NCI-H526 (cell line): Measurements from ENCODE around the gene SYNPR.

Experiments
- DNase-seq, 2 experiments: peaks; one replicate each; lab custom pipeline; 2025; lab: John Stamatoyannopoulos, UW

The SYNPR gene

DNA sequence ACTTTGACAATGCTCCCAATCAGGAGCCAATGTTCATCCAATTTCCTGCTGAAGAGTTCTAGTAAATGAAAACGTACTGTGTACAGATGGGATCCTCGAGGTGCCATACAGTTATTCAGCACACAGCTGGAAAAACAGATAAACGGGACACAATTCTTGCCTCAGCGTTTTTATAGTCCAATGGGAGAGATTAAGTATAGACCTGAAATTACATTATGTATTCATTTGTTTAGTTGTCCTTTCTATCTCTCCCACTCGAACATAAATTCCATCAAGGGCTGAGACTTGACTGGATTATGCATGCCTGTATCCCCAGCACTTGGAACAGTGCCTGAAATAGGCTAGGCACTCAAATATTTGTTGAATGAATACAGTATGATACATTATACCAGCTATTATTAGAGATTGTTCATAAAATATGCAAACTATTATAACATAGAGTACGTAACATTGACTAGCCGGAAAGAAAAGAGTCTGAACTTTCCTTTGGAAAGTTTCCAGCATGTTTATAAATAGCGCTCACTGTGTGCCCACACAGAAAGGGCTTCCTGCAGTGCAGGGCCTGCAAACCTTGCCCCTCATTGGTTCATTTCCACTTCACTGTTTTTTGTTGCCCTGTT is 346.9 kb downstream of the SYNPR start:
- DNase-seq = no peak

DNA sequence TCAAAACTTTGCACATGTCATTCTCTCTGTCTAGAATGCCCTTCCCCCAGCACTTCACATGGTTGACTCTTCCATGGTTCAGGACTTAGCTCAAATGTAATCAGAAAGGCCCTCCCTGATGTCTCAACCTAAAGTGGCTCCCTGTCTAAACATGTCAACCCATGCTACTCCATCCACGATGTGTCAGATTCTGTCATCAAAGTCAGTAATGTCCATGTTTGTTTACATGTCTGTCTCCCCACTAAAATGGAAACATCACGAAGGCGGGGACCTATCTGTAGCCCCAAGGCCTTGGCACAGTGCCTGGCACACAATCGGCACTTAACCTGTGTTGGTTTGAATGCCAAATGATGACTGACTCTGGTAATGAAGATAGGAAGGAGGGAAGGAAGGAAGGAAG is 353.6 kb downstream of the SYNPR start:
- no peak for DNase-seq

DNA sequence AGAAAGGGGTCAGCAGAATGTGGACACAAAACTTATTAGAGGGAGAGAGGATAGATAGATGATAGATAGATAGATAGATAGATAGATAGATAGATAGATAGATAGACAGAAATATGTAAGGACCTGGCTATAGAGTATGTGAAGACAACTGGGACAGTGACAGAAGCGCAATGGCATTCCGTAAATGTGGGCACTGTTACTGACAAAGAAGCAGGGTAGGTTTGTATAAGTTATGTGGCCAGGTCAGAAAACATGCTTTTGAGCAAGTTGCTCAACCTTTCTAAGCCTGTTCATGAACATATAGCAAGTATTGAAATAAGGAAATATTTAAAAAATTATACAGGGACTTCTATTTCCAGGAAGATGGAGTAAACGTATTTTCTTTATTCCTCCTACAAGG is 357.1 kb downstream of the SYNPR start:
- no peak for DNase-seq

DNA sequence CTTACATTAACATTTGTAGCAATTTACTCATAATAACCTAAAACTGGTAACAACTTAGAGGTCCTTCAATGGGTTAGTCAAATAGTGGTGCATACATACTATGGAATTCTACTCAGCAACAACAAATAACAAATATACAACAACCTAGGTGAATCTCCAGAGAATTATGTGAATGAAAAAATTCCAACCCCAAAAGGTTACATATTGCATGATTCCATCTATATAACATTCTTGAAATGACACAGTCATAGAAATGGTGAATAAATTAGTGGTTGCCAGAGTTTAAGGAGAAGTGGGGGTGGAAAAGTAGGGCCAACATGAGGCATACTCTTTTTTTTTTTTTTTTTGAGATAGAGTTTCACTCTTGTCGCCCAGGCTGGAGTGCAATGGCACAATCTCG is 361.7 kb downstream of the SYNPR start:
- no peak for DNase-seq

DNA sequence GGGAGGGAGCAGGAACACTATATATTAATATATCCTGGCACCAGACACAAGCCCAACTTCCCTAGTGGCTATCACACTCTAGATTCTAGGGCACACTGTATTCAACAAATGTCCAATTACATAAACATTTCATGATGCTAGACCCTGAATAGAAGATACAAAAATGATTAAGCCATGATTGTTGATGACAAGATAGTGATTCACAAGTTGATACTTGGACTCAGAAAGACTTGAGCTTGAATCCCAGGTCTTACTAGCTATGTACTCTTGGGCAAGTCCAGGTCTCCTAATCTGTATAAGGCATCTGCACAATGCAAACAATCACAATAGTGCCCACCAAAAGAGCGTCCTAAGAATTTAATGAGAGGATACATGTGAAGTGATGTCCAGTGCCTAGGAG is 364.4 kb downstream of the SYNPR start:
- DNase-seq = no peak

DNA sequence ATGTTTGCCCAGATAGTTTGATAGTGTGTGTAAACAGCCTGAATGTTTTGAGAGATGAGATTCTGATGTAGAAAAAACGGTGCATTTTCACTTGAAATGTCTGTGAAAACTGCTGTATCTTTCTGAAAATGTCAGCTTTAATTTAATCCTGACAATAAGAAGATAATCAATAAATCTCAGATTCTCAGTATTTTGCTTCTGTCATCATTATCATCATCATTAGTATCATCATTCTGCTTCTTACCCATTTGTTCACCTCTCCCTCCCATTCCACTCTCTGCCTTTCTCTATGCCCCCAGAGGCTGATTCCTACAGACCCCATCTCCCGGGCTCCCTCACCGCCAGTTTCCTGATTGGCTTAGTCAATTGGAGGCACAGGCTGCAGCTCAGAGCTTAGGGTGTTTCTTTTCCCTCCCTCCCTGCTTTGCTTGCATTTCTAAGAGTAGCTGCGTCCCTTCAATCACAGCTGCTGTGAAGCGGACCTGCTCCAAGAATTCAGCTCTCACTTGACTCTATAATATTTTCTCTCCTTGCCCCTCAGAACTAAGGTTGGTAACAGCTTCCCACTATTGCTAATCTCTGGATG is 366.2 kb downstream of the SYNPR start:
- peak in 1 of 2 experiments; percentile 4 for DNase-seq

DNA sequence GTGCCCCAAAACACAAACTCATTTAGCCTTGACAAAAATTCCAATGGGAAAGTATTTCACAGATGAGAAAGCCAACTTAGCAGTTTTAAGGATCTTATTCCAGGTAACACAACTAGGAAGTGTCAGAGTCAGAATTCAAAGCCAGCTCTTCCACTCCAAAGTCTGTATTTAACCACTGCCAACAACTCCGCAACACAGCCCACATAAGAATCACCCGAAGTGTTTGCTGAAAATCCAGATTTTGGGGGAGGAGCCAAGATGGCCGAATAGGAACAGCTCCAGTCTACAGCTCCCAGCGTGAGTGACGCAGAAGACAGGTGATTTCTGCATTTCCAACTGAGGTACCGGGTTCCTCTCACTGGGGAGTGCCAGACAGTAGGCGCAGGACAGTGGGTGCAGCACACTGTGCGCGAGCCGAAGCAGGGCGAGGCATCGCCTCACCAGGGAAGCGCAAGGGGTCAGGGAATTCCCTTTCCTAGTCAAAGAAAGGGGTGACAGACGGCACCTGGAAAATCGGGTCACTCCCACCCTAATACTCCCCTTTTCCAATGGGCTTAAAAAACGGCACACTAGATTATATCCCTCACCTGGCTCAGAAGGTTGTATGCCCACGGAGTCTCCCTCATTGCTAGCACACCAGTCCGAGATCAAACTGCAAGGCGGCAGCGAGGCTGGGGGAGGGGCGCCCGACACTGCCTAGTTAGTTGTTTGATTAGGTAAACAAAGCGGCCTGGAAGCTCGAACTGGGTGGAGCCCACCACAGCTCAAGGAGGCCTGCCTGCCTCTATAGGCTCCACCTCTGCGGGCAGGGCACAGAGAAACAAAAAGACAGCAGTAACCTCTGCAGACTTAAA is 367.0 kb downstream of the SYNPR start:
- DNase-seq = peak; percentile 58 to 81

DNA sequence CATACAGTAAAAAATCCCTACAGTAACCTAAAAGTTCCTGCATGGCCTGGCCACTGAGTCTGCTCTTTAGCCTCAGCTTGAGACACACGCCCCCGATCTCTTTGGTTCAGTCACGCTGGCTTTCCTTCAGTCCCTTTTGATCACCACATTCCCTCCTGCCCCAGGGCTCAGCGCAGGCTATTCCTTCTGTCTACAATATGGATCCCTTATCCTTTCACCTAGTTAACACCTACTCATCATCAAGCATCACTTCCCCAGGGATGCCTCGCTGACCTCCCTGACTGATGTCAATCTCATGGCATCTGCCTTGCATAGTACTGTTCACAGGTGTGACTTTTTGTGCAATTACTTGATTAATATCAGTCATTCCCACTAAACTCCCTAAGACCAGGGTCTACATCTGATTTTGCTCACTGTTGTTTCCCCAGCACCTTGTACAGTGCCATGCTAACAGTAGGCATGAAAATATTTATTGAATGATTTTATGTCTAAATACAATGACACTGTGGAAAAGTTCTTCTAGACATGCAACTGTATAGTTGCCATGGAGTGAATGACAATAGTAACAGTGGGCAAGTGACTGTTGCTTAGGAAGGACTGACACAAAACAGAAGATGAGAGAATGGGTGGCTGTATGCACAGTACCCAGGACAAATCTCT is 374.1 kb downstream of the SYNPR start, which contains the start of gene SNTN:
Gene SNTN (plus strand): TSS at position 610 of the 660 bp plus-strand sequence. CDS start 13 bp downstream, at position 623.
- DNase-seq = no peak

DNA sequence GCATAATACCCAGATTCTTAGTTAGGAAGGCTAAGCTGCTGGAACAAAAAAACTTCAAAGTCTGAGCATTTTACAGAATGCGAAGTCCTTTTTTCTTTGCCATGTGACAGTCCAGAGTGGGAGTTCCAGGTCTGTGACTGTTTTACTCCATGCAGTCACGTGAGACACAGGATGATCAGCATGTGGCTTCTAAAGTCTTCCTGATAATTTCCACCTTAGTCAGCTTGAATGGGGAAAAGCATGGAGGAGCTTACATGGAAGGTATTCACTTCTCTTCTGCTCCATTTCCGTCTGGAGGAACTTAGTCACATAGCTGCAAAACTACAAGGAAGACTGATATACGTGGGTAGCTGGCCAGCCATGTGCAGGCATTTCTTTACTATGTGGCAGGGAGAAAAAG is 376.1 kb downstream of the SYNPR start:
- no peak for DNase-seq

DNA sequence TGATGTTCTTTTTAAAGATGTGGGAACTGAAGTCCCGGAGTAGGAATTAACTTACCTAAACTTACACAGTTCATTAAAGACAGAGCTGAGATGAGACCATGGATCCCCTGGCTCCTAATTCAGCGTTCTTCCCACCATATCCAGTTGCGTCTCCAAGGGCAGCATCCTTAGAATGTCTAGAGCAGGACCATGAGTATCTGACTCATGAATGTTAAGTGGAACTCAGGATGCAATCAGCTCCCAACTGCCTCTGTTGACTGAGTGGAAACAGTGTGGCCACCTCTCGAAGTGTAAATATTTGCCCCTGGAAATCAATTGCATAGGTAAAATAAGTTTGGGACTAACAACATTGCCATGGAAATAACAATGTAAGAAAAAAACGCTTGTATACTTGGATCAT is 376.8 kb downstream of the SYNPR start:
- DNase-seq = no peak

DNA sequence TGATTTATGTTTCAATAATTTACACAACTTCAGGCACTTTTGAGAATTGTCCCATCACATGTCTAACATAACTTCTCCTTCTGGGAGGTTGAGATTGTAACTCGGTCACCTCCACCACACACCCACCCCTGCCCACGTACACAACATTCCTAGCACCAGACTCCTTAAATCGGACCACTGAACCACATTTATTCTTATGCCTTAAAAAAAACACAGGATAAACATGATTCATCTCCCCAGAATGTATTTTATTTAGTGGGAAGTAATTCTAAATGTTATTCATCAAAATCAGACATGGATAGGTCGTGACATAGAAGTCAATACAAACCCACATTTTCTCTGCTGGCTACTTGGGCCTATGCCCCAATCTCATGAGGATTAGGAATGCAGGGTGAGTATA is 377.4 kb downstream of the SYNPR start:
- no peak for DNase-seq

DNA sequence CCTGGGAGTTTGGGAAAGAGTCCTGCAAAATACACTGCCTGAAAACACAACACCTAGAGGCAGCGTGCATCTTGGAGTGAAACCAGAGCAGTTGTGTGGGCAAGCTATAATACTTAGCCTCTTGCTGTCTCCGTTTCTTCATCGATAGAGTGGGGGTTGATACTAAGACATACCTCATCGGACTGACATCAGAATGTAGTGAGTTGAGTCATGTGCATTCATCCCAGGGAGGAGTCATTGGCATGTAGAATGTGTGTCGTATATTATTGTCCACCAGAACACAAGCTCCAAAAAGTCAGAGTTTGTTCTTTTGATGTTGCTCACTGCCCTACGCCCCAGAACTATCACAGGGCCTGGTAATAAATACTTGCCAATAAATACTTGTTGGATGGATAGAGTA is 378.7 kb downstream of the SYNPR start:
- DNase-seq = no peak

DNA sequence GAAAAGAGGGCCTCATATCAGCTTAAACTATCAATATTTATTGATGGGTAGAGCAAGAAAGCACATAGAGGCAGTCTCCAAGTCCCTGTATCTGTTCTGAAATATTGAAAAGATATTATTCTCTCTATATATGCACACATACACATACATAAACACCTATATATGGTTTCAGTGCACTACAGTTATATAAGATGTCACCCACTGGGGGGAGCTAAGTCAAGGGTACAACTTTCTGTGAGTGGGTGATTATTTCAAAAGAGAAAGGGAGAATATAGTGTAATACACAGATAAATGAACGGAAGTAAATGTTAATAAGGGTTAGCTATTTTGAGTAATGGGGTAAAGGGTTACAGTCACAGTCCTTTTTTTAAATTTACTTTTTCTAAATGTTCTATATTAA is 383.1 kb downstream of the SYNPR start:
- peak; percentile 5 to 26 for DNase-seq

DNA sequence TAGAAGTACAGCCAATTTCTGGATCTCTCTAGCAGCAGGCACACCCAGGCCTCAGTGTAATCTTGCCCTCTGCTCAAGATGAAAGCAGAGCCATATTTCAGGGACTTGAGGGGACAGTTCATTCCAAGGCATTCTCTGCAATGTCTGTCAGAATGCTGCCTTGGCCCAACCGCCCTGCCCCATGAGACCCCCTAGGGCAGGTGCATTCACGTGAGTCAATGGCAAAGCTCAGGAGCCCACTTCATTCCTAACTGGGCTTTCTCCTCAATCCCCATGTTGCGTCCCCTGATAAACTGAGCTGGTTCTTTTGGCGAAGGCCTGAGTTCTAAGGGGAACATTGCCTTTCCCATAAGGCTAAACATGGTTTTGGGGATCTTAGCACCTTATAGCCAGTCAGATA is 383.9 kb downstream of the SYNPR start:
- DNase-seq = no peak

DNA sequence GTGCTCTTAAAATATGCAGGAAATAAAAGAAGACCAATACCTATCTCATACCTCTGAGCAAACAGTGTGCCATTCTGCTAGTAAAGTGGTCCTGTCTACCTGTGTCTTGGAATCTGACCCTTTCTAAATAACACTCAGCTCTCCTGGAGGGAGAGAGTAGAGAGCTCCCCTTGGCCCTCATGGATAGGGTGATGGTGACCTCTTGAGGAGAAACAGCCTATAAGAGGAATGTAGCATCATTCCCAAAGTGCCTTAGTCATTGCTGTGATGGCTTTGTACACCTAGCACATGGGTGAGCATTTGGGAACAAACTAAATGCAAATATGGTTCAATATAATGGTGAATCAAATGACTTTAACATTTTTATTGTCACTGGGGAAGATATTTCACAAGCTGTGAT is 384.4 kb downstream of the SYNPR start:
- DNase-seq = peak; percentile 11 to 52
